ENCODE data around the gene IRGC.

DNA sequence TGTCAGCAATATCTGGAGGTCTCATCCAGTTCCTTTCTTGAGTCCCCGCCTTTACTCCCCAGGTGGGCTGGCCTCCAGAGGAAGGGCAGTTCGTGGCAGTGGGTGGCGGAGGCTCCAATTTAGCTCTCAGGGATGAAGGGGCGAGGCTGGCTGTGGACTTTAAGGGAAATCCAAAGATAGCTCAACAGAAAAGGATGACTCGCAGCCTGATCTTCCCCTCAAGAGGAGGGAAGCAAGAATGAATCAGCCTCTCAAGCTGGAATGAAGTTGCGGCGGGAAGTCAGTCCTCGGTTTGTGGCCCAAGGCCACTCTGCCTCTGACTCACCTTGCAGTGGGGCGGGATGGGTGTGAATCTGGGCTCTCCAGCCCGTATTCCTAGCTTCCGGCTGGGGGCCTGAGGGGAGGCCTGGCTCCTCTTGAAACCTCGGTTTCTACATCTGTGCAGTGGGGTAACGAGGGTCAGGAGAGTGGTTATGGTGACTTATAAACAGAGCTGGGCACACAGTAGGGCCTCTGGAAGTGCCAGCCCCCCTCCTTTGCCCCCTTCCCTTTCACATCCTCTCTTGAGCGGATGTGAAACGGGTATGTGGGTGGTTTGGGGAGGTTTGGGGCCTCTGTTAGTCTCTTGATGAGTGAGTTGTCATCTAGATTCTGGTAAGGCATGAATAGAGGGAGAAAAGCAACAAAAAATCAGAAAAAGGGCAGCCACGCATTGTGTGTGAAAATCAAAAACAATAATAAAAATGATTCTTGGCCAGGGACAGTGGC is 49.4 kb downstream of the IRGC start:
- TF ChIP-seq, protein P1, sequence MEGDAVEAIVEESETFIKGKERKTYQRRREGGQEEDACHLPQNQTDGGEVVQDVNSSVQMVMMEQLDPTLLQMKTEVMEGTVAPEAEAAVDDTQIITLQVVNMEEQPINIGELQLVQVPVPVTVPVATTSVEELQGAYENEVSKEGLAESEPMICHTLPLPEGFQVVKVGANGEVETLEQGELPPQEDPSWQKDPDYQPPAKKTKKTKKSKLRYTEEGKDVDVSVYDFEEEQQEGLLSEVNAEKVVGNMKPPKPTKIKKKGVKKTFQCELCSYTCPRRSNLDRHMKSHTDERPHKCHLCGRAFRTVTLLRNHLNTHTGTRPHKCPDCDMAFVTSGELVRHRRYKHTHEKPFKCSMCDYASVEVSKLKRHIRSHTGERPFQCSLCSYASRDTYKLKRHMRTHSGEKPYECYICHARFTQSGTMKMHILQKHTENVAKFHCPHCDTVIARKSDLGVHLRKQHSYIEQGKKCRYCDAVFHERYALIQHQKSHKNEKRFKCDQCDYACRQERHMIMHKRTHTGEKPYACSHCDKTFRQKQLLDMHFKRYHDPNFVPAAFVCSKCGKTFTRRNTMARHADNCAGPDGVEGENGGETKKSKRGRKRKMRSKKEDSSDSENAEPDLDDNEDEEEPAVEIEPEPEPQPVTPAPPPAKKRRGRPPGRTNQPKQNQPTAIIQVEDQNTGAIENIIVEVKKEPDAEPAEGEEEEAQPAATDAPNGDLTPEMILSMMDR (conservative IDR thresholded peaks at IDR 0.05 in 1 of 2, IDR thresholded peaks at IDR 0.05 in 1 of 2; ENCODE audit: extremely low read depth in 1 of 2, insufficient read depth in 1 of 2, low read depth in 1 of 2, low read length in 2 of 2): no peak
- no peak for TF ChIP-seq EZH2 (IDR thresholded peaks at IDR 0.05; ENCODE audit: borderline replicate concordance, low read length)

All from mammary epithelial cell (primary cell).